ENCODE measurements around the gene DGKZ. TPM values are rescaled to one million over a fixed set of nuclear protein-coding genes. Genes with fewer than 3 reads are reported as not detected.
A peak's percentile ranks its signal among the peaks of the same experiment; 100 is the strongest.

The DGKZ gene
- total and polyA plus RNA-seq, 8 donors, result 34.6 to 65.1 (median 40.0) TPM

GRCh38 chr11:46381819-46382645 lies 34.8 kb downstream of the DGKZ start:
- Histone ChIP-seq H3K36me3 (peaks cover 0 to 19% of the 10 kb centered on the region in 2 donors), H3K27ac (no peak overlapping the region), H3K9me3 (no peaks in the 10 kb centered on the region), H3K27me3 (peaks cover 0 to 51% of the 10 kb centered on the region in 2 donors), H3K4me3 (peak overlapping the region; percentile 67 to 70), H3K4me1 (peaks cover 5 to 41% of the 10 kb centered on the region in 2 donors)
- ATAC-seq, result peak; percentile 1
- no peak for DNase-seq
- TF ChIP-seq, protein P1, sequence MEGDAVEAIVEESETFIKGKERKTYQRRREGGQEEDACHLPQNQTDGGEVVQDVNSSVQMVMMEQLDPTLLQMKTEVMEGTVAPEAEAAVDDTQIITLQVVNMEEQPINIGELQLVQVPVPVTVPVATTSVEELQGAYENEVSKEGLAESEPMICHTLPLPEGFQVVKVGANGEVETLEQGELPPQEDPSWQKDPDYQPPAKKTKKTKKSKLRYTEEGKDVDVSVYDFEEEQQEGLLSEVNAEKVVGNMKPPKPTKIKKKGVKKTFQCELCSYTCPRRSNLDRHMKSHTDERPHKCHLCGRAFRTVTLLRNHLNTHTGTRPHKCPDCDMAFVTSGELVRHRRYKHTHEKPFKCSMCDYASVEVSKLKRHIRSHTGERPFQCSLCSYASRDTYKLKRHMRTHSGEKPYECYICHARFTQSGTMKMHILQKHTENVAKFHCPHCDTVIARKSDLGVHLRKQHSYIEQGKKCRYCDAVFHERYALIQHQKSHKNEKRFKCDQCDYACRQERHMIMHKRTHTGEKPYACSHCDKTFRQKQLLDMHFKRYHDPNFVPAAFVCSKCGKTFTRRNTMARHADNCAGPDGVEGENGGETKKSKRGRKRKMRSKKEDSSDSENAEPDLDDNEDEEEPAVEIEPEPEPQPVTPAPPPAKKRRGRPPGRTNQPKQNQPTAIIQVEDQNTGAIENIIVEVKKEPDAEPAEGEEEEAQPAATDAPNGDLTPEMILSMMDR (IDR thresholded peaks at IDR 0.05), result no peak
- intact Hi-C loops (cut with DNase I), result no loop called here

GRCh38 chr11:46382646-46383403 lies 35.6 kb downstream of the DGKZ start:
- peak overlapping the region; percentile 67 to 70 for H3K4me3 ChIP-seq

DNA sequence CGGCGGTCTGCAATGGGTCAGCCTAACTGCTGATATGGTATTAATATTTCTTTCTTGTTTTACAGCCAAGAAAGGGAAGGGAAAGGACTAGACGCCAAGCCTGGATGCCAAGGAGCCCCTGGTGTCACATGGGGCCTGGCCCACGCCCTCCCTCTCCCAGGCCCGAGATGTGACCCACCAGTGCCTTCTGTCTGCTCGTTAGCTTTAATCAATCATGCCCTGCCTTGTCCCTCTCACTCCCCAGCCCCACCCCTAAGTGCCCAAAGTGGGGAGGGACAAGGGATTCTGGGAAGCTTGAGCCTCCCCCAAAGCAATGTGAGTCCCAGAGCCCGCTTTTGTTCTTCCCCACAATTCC lies 36.1 kb downstream of the DGKZ start:
- TF ChIP-seq, protein P1 (IDR thresholded peaks at IDR 0.05), result peak in 1 of 2 donors; percentile 4
- no peak overlapping the region for H3K27ac ChIP-seq
- H3K4me1 ChIP-seq, result peaks cover 5 to 35% of the 10 kb centered on the region in 2 donors
- H3K4me3 ChIP-seq, result no peak overlapping the region
- peaks cover 11 to 65% of the 10 kb centered on the region in 2 donors for H3K27me3 ChIP-seq
- intact Hi-C loops (cut with DNase I), result no loop called here
- ATAC-seq, result no peak
- H3K9me3 ChIP-seq, result no peaks in the 10 kb centered on the region
- DNase-seq, result no peak
- peaks cover 0 to 5% of the 10 kb centered on the region in 2 donors for H3K36me3 ChIP-seq

More at GRCh38 chr11:46382646-46383403, 35.6 kb downstream of the DGKZ start:
- H3K27me3 ChIP-seq, result peaks cover 5 to 59% of the 10 kb centered on the region in 2 donors
- H3K27ac ChIP-seq, result no peak overlapping the region
- ATAC-seq (no peak), DNase-seq (no peak)
- intact Hi-C loops (cut with DNase I), result no loop called here
- no peaks in the 10 kb centered on the region for H3K9me3 ChIP-seq
- H3K4me1 ChIP-seq, result peaks cover 5 to 41% of the 10 kb centered on the region in 2 donors
- peaks cover 0 to 11% of the 10 kb centered on the region in 2 donors for H3K36me3 ChIP-seq
- TF ChIP-seq, protein P1 (IDR thresholded peaks at IDR 0.05), result peak; percentile 45 to 63

DNA sequence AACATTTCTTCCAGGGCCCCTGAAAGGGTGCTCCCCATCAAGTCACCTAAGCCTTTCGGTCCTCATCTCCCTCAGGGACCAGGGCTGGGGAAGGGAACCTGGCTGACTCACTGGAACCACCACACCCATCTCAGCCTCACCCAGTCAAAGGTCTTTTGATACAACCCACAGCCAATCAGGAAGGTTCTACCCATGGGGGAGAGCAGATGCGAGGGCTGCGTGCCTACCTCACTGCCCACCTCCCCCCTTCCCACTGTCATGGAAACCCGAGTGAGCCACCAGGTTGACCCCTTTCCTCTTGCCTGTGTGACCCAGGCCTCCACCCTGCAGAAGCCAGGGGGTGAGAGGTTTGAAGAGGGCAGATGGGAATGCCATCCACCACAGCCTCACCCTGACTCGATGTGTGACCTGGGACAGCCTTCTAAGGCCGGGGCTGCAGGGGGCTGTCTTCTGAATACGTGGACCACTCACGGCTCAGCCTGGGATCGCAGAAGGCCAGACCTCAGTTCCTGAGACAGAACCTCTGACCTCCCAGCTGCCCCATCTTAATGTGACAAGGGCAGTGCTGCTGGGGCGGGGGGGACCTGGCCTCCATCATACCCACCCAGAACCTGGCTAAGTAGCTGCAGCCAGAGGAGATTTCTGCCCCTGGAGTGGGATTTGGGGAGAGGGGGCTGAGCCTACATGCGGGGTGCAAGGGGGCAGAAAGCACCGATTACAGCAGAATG lies 36.9 kb downstream of the DGKZ start:
- Histone ChIP-seq H3K27ac (no peak overlapping the region), H3K27me3 (peaks cover 17 to 72% of the 10 kb centered on the region in 2 donors), H3K4me3 (no peak overlapping the region), H3K4me1 (peaks cover 6 to 32% of the 10 kb centered on the region in 2 donors), H3K9me3 (no peaks in the 10 kb centered on the region), H3K36me3 (no peaks in the 10 kb centered on the region)
- TF ChIP-seq, protein P1 (IDR thresholded peaks at IDR 0.05), result no peak
- ATAC-seq (no peak), DNase-seq (no peak)
- intact Hi-C loops (cut with DNase I), result no loop called here

Measured in left lung (tissue), 10 donors.